Ovary (tissue), 9 donors: ENCODE results near the gene MUC6. TPM values are rescaled to one million over a fixed set of nuclear protein-coding genes. Genes with fewer than 3 reads are reported as not detected.

Source experiments
- DNase-seq, 5 donors: peaks; one replicate each; pipeline ENCODE4 v3.0.0-alpha.2; 2019 to 2020
- H3K27ac ChIP-seq, 2 donors: fragments of 200-600 bp; one replicate each; pipeline versions ENCODE4 v1.5.1 to v1.8.0; 2019 to 2022
- H3K27me3 ChIP-seq: fragments of 200-600 bp; one replicate; pipeline ENCODE4 v1.8.0; 2022
- H3K36me3 ChIP-seq: fragments of 200-600 bp; sonication (generic); one replicate; pipeline ENCODE4 v1.5.1; 2019
- H3K4me1 ChIP-seq: one replicate; pipeline ENCODE4 v1.8.1; 2013; ENCODE audit warnings: mild to moderate bottlenecking, moderate library complexity; ENCODE audit not compliant: insufficient read depth
- H3K4me3 ChIP-seq: fragments of 200-600 bp; sonication (generic); one replicate; pipeline ENCODE4 v1.5.1; 2017
- H3K9me3 ChIP-seq, 2 donors: fragments of 200-600 bp in 1 of 2; sonication (generic) in 1 of 2; one replicate each; pipeline versions ENCODE4 v1.5.1 to v1.8.1; 2013 to 2019; ENCODE audit warnings: mild to moderate bottlenecking in 1 of 2, moderate library complexity in 1 of 2
- CTCF ChIP-seq, 3 donors: fragments of 450-650 bp in 2 of 3; fragments of 200-600 bp in 1 of 3; IDR thresholded peaks; one replicate each; pipeline versions ENCODE4 v1.5.1 to v1.8.0; 2016 to 2022; ENCODE audit warnings: antibody characterized with exemption in 3 of 3, mild to moderate bottlenecking in 1 of 3
- EP300 ChIP-seq: sonication (generic); formaldehyde crosslinking; IDR thresholded peaks from one replicate; pipeline ENCODE4 v1.6.1; 2017; ENCODE audit warnings: antibody characterized with exemption
- POLR2A ChIP-seq: fragments of 450-650 bp; IDR thresholded peaks from one replicate; pipeline ENCODE4 v1.6.1; 2017; ENCODE audit warnings: antibody characterized with exemption, mild to moderate bottlenecking, moderate library complexity
- WGBS, 3 donors: extraction: QIAGEN DNeasy Blood & Tissue Kit in 1 of 3; methylation state at CpG; one replicate each; pipeline versions ENCODE4 v1.1.5 to v1.1.7; 2013 to 2017; 5-methylcytosine and 5-hydroxymethylcytosine counted together
- intact Hi-C, 4 donors: fragments of 100-400 bp; cut with DNase I; formaldehyde crosslinking; loops; one replicate each; pipeline versions ENCODE4 v1.11.0 to v1.15.1; 2022 to 2023
- polyA plus RNA-seq, 2 donors: library from polyadenylated mRNA; stranded (reverse); fragments of 200-250 nt in 1 of 2; fragments of 350-450 nt in 1 of 2; fragmentation: Illumina TruSeq in 1 of 2; extraction: RNeasy Lipid Tissue Mini Kit (QIAGEN cat#74804) in 1 of 2; gene quantifications; one replicate each; pipeline ENCODE4 v1.2.3, GENCODE V29; 2013 to 2014
- total RNA-seq, 7 donors: library from RNA; depleted of rRNA in 2 of 7; stranded (reverse); fragments of >200 nt in 2 of 7; fragmentation: NEBNext Ultra II Directional in 3 of 7; extraction: Animal tissue kit (Norgen Biotek cat#: 25700) in 3 of 7; gene quantifications; one replicate each; pipeline versions ENCODE4 v1.1.0 to v1.2.4, GENCODE V29; 2016 to 2023
- donor health status: DM: no; HTN: no; CAD: no; lungs with moderate emphysema.
- donor health status: DM: no; HTN: no; CAD: no.
- donor health status: Bipolar disorder and iron deficiency.
- donor health status: DM: yes; HTN: yes; CAD: no.
- donor health status: DM: no; HTN: no; CAD: no.
- donor health status: DM: yes; HTN: yes; CAD: no.

The MUC6 gene
- total and polyA plus RNA-seq, 9 donors: 0.02 to 7.2 (median 0.31) TPM; not detected in 1

- no peak for TF ChIP-seq POLR2A
- no peak for TF ChIP-seq EP300
- TF ChIP-seq CTCF (IDR thresholded peaks at IDR 0.05): no peak
- WGBS, 3 donors: 80 to 89% (median 82%) methylated on average over 9 of the region's 9 CpGs
- Histone ChIP-seq H3K4me1 (no peaks in the 10 kb centered on the region), H3K9me3 (no peaks in the 10 kb centered on the region), H3K36me3 (no peaks in the 10 kb centered on the region), H3K4me3 (no peak overlapping the region), H3K27ac (no peak overlapping the region), H3K27me3 (no peaks in the 10 kb centered on the region)
- intact Hi-C loops: no loop called here
- DNase-seq: peak in 1 of 5 donors; percentile 2
Measured at GRCh38 chr11:1072821-1073231, 36.3 kb upstream of the MUC6 start.

GRCh38 chr11:1072116-1072820, 35.8 kb upstream of the MUC6 start:
- no peak overlapping the region for H3K27ac ChIP-seq
- DNase-seq: peak in 4 of 5 donors; percentile 5 to 40 (median 16)
- intact Hi-C loops: no loop called here
- H3K36me3 ChIP-seq: no peaks in the 10 kb centered on the region
- no peak for TF ChIP-seq EP300
- TF ChIP-seq CTCF (IDR thresholded peaks at IDR 0.05): no peak
- no peak for TF ChIP-seq POLR2A
- no peaks in the 10 kb centered on the region for H3K9me3 ChIP-seq
- H3K27me3 ChIP-seq: no peaks in the 10 kb centered on the region
- WGBS, 3 donors: 18 to 26% (median 22%) methylated on average over 18 of the region's 18 CpGs
- H3K4me1 ChIP-seq: no peaks in the 10 kb centered on the region
- H3K4me3 ChIP-seq: no peak overlapping the region

DNA sequence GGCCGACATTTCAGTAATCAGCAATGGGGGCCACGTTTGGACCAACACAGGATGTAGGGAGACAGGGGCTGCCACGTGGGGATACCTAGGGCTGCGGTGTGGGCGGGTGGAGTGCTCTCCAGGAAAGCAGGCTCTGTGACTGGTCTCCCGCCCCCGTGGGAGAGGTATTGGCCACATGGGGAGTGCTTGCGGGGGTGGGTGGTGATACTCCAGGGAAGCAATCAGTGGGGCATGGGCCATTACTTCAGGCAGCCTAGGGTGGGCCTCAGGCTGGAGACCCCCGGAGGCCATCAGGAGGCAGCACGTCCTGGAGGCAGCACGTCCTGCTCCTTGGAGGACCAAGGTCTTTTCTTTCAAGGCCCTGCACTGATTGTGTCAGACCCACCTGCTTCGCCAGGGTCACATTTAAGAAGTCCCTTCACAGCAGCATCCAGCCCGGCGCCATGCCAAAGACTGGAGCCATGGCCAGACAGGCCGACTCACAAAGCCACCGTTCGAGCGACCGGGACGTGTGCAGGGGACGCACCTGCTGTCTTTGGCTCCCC, 35.1 kb upstream of the MUC6 start:
- Histone ChIP-seq H3K27ac (no peak overlapping the region), H3K36me3 (no peaks in the 10 kb centered on the region), H3K4me1 (no peaks in the 10 kb centered on the region), H3K27me3 (no peaks in the 10 kb centered on the region), H3K4me3 (no peak overlapping the region), H3K9me3 (no peaks in the 10 kb centered on the region)
- 53 to 65% (median 57%) methylated on average over 21 of the region's 21 CpGs for WGBS, 3 donors
- peak in 4 of 5 donors; percentile 5 to 33 (median 14) for DNase-seq
- intact Hi-C loops: no loop called here
- TF ChIP-seq EP300: no peak
- no peak for TF ChIP-seq POLR2A
- TF ChIP-seq CTCF (IDR thresholded peaks at IDR 0.05): no peak

DNA sequence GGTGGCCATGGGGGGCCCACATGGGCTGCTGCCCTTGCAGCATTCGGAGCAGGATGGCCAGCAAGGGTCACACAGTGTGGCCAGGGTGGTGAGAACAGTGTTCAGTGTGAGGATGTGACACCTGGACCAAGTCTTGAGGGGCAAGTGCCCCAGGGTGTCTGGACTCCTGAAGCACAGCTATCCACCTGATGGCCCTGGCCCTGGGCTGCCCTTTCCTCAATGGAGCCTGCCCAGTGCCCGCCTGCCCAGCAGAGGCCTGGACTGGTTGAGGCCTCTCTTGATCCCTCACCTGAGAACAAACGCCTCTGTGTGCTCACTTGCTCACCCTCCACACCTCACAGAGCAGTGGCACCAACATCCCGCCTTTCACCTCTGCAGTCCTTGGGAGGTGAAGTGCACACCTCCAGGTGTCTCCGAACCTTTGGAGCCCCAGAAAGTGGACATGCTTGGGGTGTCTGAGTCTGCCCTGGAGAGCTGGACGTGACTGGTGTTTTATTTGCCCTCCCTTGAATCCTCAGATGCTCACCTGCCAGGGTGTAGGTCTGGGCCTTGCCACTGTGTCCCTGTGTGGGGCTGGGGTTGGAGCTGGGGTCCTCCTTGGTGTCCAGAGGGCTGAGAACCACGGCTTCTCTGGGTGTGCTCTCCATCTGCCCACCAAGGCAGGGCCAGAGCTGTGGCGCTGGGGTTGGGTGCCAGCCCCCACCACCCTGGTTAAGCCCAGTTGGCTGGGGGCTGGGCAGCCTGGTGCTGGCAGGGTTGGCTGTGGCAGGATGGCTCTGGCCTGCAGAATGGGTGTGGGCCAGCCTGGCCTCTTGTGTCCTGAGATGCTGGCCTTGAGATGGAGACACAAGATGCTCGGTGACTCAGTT, 34.3 kb upstream of the MUC6 start:
- no peaks in the 10 kb centered on the region for H3K27me3 ChIP-seq
- peak in 2 of 5 donors; percentile 4 for DNase-seq
- no peaks in the 10 kb centered on the region for H3K4me1 ChIP-seq
- TF ChIP-seq POLR2A (no peak), CTCF (IDR thresholded peaks at IDR 0.05) (no peak), EP300 (no peak)
- WGBS, 3 donors: 82 to 88% (median 86%) methylated on average over 9 of the region's 9 CpGs
- H3K27ac ChIP-seq: no peak overlapping the region
- H3K9me3 ChIP-seq: no peaks in the 10 kb centered on the region
- no peaks in the 10 kb centered on the region for H3K36me3 ChIP-seq
- intact Hi-C loops: no loop called here
- H3K4me3 ChIP-seq: no peak overlapping the region
